Measurements from ENCODE around the gene ACP5. TPM values are rescaled to one million over a fixed set of nuclear protein-coding genes. Genes with fewer than 3 reads are reported as not detected.

ACP5 gene
- total and polyA plus RNA-seq, 2 of the 8 experiments (the other 6 are each of a cell fraction or from before 2014, with no cell fraction given) = 9.0 to 14.3 TPM

GRCh38 chr19:11566164-11566563 lies 11.3 kb downstream of the ACP5 start:
- WGBS, 2 experiments (ENCODE audit: extremely low coverage in 1 of 2, insufficient coverage in 1 of 2, insufficient read length in 1 of 2, insufficient replicate concordance in 2 of 2, low coverage in 1 of 2, low lambda C conversion rate in 2 of 2, missing lambda C conversion rate in 1 of 2) = 91% methylated on average over 2 of the region's 2 CpGs; no CpG with 5 or more reads in 1 of the 2 experiments
- H3K27me3 ChIP-seq (replicated peaks in 1 of 4; ENCODE audit: control insufficient read depth in 3 of 4, extremely low read depth in 1 of 4, insufficient read depth in 3 of 4, low read length in 3 of 4) = no peaks in the 10 kb centered on the region
- H2BK120ac ChIP-seq (replicated peaks; ENCODE audit: low read depth, low read length) = no peak overlapping the region
- FAIRE-seq (no peak), DNase-seq (ENCODE audit: low read depth in 1 of 2, low spot score in 2 of 2) (no peak)
- no peaks in the 10 kb centered on the region for H3K23me2 ChIP-seq (ENCODE audit: low read depth, low read length)
- H2BK20ac ChIP-seq (ENCODE audit: low read length) = no peak overlapping the region
- no peak overlapping the region for H3K9ac ChIP-seq (replicated peaks in 1 of 4; ENCODE audit: extremely low read depth in 1 of 4, low read depth in 3 of 4, low read length in 3 of 4)
- TF ChIP-seq ATF2 (IDR thresholded peaks at IDR 0.05; ENCODE audit: low read length) (no peak), GABPA (IDR thresholded peaks at IDR 0.05; ENCODE audit: borderline replicate concordance, insufficient read depth, low read length) (no peak), FOSL1 (IDR thresholded peaks at IDR 0.05; ENCODE audit: insufficient read depth, low read depth, low read length) (no peak), CBX5 (IDR thresholded peaks at IDR 0.05; ENCODE audit: low read depth, low read length) (no peak), POLR2A (IDR thresholded peaks at IDR 0.05; ENCODE audit: control extremely low read depth in 1 of 2, low read depth in 2 of 2, low read length in 2 of 2) (no peak), SIN3A (conservative IDR thresholded peaks at IDR 0.05 in 1 of 2, IDR thresholded peaks at IDR 0.05 in 1 of 2; ENCODE audit: low read depth in 1 of 2, low read length in 2 of 2) (no peak)
- ChIA-PET CTCF (ENCODE audit: partially characterized antibody) (no interaction called here), POLR2A (ENCODE audit: partially characterized antibody) (no interaction called here)
- no peak overlapping the region for H2BK15ac ChIP-seq (ENCODE audit: low read length)
- H2BK12ac ChIP-seq (ENCODE audit: low read depth, low read length) = no peak overlapping the region
- no peaks in the 10 kb centered on the region for H4K20me1 ChIP-seq (replicated peaks in 1 of 2; ENCODE audit: control insufficient read depth in 1 of 2, insufficient read depth in 2 of 2, low read length in 2 of 2)
- no peak overlapping the region for H2BK5ac ChIP-seq (ENCODE audit: low read depth, low read length)
- no peak overlapping the region for H4K8ac ChIP-seq (ENCODE audit: extremely low read depth, insufficient read depth, low read length)
- no peak overlapping the region for H3K14ac ChIP-seq (ENCODE audit: insufficient read length)
- H3K9me3 ChIP-seq (ENCODE audit: insufficient read depth in 2 of 2, low read depth in 1 of 2, low read length in 1 of 2) = no peaks in the 10 kb centered on the region
- H3K23ac ChIP-seq (ENCODE audit: insufficient read length) = no peak overlapping the region
- H2AFZ ChIP-seq (ENCODE audit: low read length) = no peak overlapping the region
- H3K4ac ChIP-seq (replicated peaks; ENCODE audit: insufficient read length, low read depth, low read length) = no peak overlapping the region
- H4K91ac ChIP-seq (replicated peaks; ENCODE audit: insufficient read length, low read length) = no peak overlapping the region
- no peak overlapping the region for H3K4me2 ChIP-seq (ENCODE audit: insufficient read depth in 1 of 2, low read depth in 2 of 2, low read length in 2 of 2)
- no peak overlapping the region for H3K18ac ChIP-seq (ENCODE audit: extremely low read depth, low read length)
- H3K4me3 ChIP-seq (ENCODE audit: extremely low read depth in 1 of 4, insufficient read depth in 2 of 4, low read depth in 3 of 4, low read length in 4 of 4) = no peak overlapping the region
- H3K4me1 ChIP-seq (replicated peaks in 1 of 4; ENCODE audit: control insufficient read depth in 3 of 4, insufficient read depth in 4 of 4, low read length in 3 of 4) = no peaks in the 10 kb centered on the region
- no peak overlapping the region for H2AK5ac ChIP-seq (ENCODE audit: low read depth, low read length)
- no peaks in the 10 kb centered on the region for H3K36me3 ChIP-seq (ENCODE audit: control insufficient read depth in 2 of 4, insufficient read depth in 4 of 4, low read length in 3 of 4)
- H4K5ac ChIP-seq (ENCODE audit: insufficient read length, low read depth, low read length) = no peak overlapping the region
- H3K56ac ChIP-seq (replicated peaks; ENCODE audit: insufficient read length, low read depth, low read length) = no peak overlapping the region
- H3K27ac ChIP-seq (ENCODE audit: low read depth, low read length) = no peak overlapping the region
- no peaks in the 10 kb centered on the region for H3K79me1 ChIP-seq (ENCODE audit: low read depth, low read length)
- H3K79me2 ChIP-seq (ENCODE audit: control insufficient read depth in 1 of 2, insufficient read depth in 2 of 2, low read length in 2 of 2) = no peaks in the 10 kb centered on the region

Measured in H1 (cell line).